AG04449 (cell line): ENCODE measurements around the gene INPP5D.

Experiments
- CTCF ChIA-PET: fragments of 350-600 bp; formaldehyde crosslinking; extraction: SDS; loops from one replicate; lab custom pipeline; 2021; ENCODE audit warnings: antibody characterized with exemption; lab: Yijun Ruan, JAX
- POLR2A ChIA-PET: fragments of 400-600, 350-600 bp; formaldehyde crosslinking; extraction: SDS; loops from one replicate; lab custom pipeline; 2020; ENCODE audit warnings: antibody characterized with exemption, inconsistent platforms; lab: Yijun Ruan, JAX
- DNase-seq: peaks from one replicate; pipeline ENCODE4 v3.0.0-alpha.2; 2010; ENCODE audit warnings: low read depth, low spot score
- H3K4me3 ChIP-seq: 2 replicates; pipeline ENCODE4 v1.5.1; 2011; ENCODE audit warnings: low read depth, mild to moderate bottlenecking, control low read depth, low read length
- CTCF ChIP-seq: IDR thresholded peaks from one replicate; pipeline ENCODE4 v1.5.1; 2011; ENCODE audit warnings: mild to moderate bottlenecking, moderate library complexity, low read length, control low read depth, inconsistent platforms; ENCODE audit not compliant: insufficient read depth; ENCODE audit errors: missing control alignments

INPP5D gene

GRCh38 chr2:233085839-233086150, 25.7 kb downstream of the INPP5D start:
- TF ChIP-seq CTCF, result no peak
- no peak overlapping the region for H3K4me3 ChIP-seq
- no peak for DNase-seq
- ChIA-PET CTCF (no interaction called here), POLR2A (no interaction called here)

DNA sequence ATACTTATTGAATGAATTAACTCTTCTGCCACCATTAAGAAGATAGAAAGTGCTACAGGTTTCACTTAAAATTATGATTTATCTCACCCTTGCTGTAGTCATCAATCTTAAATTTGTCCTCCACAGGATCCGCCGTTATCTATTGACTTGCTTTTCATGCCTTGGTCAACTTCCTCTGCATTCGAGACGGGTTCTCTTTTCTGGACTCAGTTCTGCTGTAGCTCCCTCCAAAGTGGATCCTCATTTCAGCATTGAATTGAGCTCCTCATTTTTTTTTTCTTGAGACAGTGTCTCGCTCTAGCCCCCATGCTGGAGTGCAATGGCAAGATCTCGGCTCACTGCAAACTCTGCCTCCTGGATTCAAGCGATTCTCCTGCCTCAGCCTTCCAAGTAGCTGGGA, 27.6 kb downstream of the INPP5D start:
- no peak for DNase-seq
- TF ChIP-seq CTCF, result no peak
- ChIA-PET POLR2A (no interaction called here), CTCF (no interaction called here)
- no peak overlapping the region for H3K4me3 ChIP-seq

DNA sequence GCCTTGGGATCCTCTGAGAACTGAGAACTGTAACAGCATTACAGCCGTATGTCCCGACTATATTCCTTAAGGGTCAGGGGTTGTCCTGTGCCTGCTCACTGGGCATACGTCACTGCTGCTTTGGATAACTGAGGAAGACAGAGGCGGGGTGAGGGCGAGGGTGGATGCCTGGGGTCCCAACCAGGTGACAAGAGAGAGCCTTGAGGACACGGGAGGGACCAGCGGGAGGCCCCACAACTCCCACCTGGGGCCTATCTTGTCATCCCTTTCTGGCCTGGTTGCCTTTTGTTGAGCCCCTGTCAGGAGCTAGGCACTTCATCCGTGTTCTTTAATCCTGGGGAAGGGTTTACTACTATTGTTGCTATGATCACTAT, 28.8 kb downstream of the INPP5D start:
- ChIA-PET POLR2A (no interaction called here), CTCF (interaction anchor here (1.3 kb wide), 1 partner anchor 32 kb away, joined by 4 read pairs; no protein-coding TSS in a partner anchor)
- no peak overlapping the region for H3K4me3 ChIP-seq
- no peak for DNase-seq
- TF ChIP-seq CTCF, result no peak

DNA sequence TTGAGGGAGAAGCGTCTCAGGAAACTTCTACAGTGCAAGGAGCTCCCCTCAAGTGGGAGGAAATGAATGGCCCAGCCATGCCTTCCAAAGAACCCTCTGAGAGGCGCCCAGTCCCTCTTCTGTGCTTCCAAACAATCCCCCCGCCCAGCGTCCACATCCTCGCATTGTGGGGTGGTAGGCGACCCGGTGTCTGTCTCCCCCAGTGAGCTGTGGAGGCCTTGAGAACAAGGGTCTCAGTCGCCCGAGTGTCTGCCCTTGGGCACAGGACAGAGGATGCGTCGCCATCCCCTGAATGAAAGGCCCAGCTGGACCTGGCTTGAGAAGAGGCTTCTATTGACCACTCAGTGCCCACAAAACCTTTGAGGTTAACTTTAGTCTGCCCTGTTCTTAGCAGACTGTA, 29.7 kb downstream of the INPP5D start:
- DNase-seq, result no peak
- H3K4me3 ChIP-seq, result no peak overlapping the region
- CTCF ChIA-PET, result interaction anchor here (1.3 kb wide), 1 partner anchor 32 kb away, joined by 4 read pairs; no protein-coding TSS in a partner anchor
- no peak for TF ChIP-seq CTCF
- POLR2A ChIA-PET, result no interaction called here

GRCh38 chr2:233090879-233091278, 30.7 kb downstream of the INPP5D start:
- H3K4me3 ChIP-seq, result no peak overlapping the region
- ChIA-PET POLR2A (no interaction called here), CTCF (no interaction called here)
- DNase-seq, result no peak
- no peak for TF ChIP-seq CTCF

DNA sequence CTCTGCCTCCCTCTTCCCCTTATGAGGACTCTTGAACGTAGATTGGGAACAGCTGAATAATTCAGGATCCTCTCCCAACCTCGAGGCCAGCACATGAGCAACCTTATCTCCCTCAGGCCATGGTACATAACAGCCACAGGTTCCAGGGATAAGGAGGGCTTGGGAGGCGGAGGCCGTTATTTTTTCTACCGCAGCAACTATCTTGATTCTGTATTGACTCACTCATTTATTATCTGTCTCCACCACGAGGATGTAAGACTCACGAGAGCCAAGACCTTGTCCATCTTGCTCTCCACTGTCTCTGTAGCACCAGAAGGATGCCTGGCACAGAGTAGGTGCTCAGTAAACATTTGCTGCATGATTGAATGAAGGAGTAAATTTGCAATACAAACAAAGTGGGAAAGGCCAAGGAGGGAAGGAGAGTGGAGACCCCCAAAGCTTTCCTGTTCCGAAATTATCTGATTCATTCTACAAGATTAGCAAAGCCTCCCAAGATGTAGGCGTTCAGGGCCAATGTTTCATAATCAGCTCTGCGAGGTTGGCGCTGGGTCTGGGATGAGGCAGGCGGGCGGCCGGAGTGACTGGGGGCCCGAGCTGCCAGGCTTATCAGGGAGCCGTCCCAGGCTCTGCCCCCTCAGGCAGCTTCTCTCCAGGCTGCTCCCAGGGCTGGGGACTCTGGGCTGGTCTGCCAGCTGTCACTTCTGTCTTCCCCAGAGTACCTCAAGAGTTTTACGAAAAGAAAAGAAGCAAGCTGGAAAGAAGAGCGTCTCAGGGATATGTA, 31.6 kb downstream of the INPP5D start:
- CTCF ChIA-PET, result interaction anchor here (1.2 kb wide), 1 partner anchor 9 kb away, joined by 3 read pairs; no protein-coding TSS in a partner anchor
- POLR2A ChIA-PET, result no interaction called here
- TF ChIP-seq CTCF, result no peak
- no peak for DNase-seq
- no peak overlapping the region for H3K4me3 ChIP-seq
